Osteocyte (in vitro differentiated cells): ENCODE measurements around the gene ZNF302. TPM values are rescaled to one million over a fixed set of nuclear protein-coding genes. Genes with fewer than 3 reads are reported as not detected.

ENCODE experiments used
- DNase-seq: peaks from one replicate; pipeline ENCODE4 v3.0.0; 2021; ENCODE audit warnings: mixed read lengths; ENCODE audit not compliant: unreplicated experiment; ENCODE audit errors: extremely low spot score
- H3K27ac Mint-ChIP-seq: one replicate; pipeline ENCODE4 v1.8.0; 2021; ENCODE audit warnings: mild to moderate bottlenecking, mixed read lengths; ENCODE audit not compliant: unreplicated experiment
- H3K27me3 Mint-ChIP-seq: one replicate; pipeline ENCODE4 v1.8.0; 2021; ENCODE audit warnings: mixed read lengths; ENCODE audit not compliant: unreplicated experiment
- H3K36me3 Mint-ChIP-seq: one replicate; pipeline ENCODE4 v1.8.0; 2021; ENCODE audit warnings: mixed read lengths; ENCODE audit not compliant: unreplicated experiment
- H3K4me1 Mint-ChIP-seq: one replicate; pipeline ENCODE4 v1.8.0; 2021; ENCODE audit warnings: mixed read lengths; ENCODE audit not compliant: unreplicated experiment
- H3K4me3 Mint-ChIP-seq: one replicate; pipeline ENCODE4 v1.8.0; 2021; ENCODE audit warnings: mild to moderate bottlenecking, moderate library complexity, mixed read lengths; ENCODE audit not compliant: unreplicated experiment
- H3K9me3 Mint-ChIP-seq: one replicate; pipeline ENCODE4 v1.8.0; 2021; ENCODE audit warnings: mixed read lengths; ENCODE audit not compliant: unreplicated experiment
- total RNA-seq: library from RNA; stranded (reverse); gene quantifications from 2 replicates; pipeline ENCODE4 v1.2.1, GENCODE V29; 2021
- TF ChIP-seq, protein P1 (sequence below): fragments of 200-600 bp; sonication (generic); IDR thresholded peaks from 2 replicates; pipeline ENCODE4 v1.5.0; 2021; ENCODE audit warnings: antibody characterized with exemption, mild to moderate bottlenecking, moderate library complexity

The ZNF302 gene
- total RNA-seq, 1 donor from 2014 or later = 34.7 TPM

DNA sequence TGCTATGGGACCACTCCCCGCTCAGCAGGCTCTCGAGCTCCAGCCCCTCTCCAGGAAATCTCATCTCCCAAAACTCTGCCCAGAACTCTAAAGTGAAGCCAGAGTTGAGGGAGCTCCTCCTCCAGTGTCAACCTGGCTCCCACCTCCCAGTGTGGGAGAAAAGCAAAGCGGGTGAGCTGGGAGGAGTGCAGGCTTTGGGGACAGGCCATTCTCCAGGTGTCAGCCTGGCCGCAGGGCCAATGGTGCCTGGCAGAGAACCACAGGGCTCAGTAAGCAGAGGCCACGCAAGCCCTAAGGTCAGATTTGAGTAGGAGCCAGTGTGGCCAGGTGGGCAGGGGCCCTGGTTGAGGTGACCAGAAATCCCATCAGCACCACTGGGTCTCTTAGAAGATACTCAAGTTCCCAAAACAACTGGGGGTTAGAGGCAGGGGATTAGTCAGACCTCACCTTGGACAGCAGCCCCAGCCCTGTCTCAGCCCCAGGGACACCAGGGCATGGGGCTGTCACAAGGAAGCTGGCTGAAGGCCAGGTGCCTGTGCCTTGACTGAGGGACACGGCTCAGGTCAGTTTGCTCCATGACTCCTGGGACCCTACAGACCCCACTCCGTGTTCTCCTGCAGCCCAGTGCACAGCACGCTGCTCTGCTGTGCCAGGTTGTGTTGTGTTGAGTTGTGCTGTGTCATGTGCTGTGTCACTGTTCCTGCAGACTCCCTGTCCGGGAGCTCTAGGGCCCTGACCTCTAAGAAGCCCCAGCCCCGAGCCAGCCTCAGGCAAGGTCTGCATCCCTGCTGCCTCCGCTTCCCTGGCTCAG is 53.7 kb downstream of the ZNF302 start:
- H3K4me3 Mint-ChIP-seq = peak overlapping the region; percentile 14
- peak; percentile 69 for DNase-seq
- TF ChIP-seq, protein P1, sequence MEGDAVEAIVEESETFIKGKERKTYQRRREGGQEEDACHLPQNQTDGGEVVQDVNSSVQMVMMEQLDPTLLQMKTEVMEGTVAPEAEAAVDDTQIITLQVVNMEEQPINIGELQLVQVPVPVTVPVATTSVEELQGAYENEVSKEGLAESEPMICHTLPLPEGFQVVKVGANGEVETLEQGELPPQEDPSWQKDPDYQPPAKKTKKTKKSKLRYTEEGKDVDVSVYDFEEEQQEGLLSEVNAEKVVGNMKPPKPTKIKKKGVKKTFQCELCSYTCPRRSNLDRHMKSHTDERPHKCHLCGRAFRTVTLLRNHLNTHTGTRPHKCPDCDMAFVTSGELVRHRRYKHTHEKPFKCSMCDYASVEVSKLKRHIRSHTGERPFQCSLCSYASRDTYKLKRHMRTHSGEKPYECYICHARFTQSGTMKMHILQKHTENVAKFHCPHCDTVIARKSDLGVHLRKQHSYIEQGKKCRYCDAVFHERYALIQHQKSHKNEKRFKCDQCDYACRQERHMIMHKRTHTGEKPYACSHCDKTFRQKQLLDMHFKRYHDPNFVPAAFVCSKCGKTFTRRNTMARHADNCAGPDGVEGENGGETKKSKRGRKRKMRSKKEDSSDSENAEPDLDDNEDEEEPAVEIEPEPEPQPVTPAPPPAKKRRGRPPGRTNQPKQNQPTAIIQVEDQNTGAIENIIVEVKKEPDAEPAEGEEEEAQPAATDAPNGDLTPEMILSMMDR = no peak
- H3K9me3 Mint-ChIP-seq = peaks cover 13% of the 10 kb centered on the region
- H3K36me3 Mint-ChIP-seq = peaks cover 16% of the 10 kb centered on the region
- H3K27ac Mint-ChIP-seq = no peak overlapping the region
- peaks cover 3% of the 10 kb centered on the region for H3K27me3 Mint-ChIP-seq
- H3K4me1 Mint-ChIP-seq = peaks cover 20% of the 10 kb centered on the region

DNA sequence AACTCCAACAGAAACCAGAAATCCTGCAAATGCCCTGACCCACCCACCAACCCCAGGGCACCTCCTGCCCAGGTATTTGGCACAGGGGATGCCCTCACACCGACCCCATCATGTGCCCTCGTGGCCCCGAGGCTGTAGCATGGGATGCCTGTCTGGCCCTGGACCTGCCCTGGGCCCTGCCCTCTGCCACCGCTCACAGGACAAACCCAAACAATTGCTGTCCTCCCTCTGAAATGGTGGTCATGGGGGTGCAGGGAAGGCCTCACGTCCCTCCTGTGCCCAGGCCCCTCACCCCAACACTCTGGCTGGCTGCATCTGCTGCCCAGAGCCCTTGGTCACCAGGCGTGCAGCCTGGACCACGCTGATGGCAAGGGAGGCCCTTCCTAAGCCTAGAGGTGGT is 54.5 kb downstream of the ZNF302 start:
- Mint-ChIP-seq H3K27ac (no peak overlapping the region), H3K27me3 (no peaks in the 10 kb centered on the region), H3K36me3 (peaks cover 20% of the 10 kb centered on the region), H3K4me1 (peaks cover 20% of the 10 kb centered on the region), H3K9me3 (peaks cover 18% of the 10 kb centered on the region), H3K4me3 (no peak overlapping the region)
- TF ChIP-seq, protein P1 = no peak
- DNase-seq = no peak

GRCh38 chr19:34732612-34733211 is 55.2 kb downstream of the ZNF302 start:
- peak overlapping the region; percentile 50 for H3K4me3 Mint-ChIP-seq
- no peak overlapping the region for H3K27ac Mint-ChIP-seq

DNA sequence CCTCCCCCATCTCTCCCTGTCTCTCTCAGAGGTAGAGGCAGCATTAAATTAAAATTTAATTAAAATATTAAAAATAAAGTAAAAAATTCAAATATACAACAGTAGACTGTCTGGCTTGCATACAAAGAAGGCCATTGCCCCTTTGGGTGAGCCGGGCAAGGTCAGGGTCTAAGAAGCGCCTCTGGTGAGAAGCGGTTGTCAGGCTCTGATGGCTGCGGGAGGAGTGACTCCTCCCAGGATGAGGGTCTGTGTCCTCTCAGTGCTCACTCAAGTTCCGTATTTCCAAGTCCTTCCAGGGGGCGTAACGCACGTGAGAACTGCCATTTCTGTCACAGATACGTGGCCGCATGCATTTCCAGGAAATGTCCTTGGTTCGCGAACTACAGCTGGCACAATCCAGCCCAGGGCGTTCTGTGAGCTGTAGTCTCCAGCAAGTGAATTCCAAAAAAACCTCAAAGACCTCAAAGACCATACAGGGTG is 55.8 kb downstream of the ZNF302 start:
- Mint-ChIP-seq H3K36me3 (peaks cover 33% of the 10 kb centered on the region), H3K9me3 (peaks cover 24% of the 10 kb centered on the region), H3K4me1 (peaks cover 20% of the 10 kb centered on the region), H3K4me3 (peak overlapping the region; percentile 92), H3K27ac (peak overlapping the region; percentile 98), H3K27me3 (no peaks in the 10 kb centered on the region)
- DNase-seq = no peak
- TF ChIP-seq, protein P1 = no peak

More at GRCh38 chr19:34732612-34733211, 55.2 kb downstream of the ZNF302 start:
- no peaks in the 10 kb centered on the region for H3K27me3 Mint-ChIP-seq
- H3K36me3 Mint-ChIP-seq = peaks cover 27% of the 10 kb centered on the region
- TF ChIP-seq, protein P1 = no peak
- H3K9me3 Mint-ChIP-seq = peaks cover 20% of the 10 kb centered on the region
- DNase-seq = peak; percentile 77
- peaks cover 20% of the 10 kb centered on the region for H3K4me1 Mint-ChIP-seq
